ENCODE data around the gene CYP11A1. TPM values are rescaled to one million over a fixed set of nuclear protein-coding genes. Genes with fewer than 3 reads are reported as not detected.
"Not testable (repeated sequence)": the region's sequence is repeated elsewhere in the genome, so short reads cannot be mapped to it uniquely, and the experiment has no call there.

Gene CYP11A1
- total RNA-seq, 1 donor from 2014 or later: 0.43 TPM

DNA sequence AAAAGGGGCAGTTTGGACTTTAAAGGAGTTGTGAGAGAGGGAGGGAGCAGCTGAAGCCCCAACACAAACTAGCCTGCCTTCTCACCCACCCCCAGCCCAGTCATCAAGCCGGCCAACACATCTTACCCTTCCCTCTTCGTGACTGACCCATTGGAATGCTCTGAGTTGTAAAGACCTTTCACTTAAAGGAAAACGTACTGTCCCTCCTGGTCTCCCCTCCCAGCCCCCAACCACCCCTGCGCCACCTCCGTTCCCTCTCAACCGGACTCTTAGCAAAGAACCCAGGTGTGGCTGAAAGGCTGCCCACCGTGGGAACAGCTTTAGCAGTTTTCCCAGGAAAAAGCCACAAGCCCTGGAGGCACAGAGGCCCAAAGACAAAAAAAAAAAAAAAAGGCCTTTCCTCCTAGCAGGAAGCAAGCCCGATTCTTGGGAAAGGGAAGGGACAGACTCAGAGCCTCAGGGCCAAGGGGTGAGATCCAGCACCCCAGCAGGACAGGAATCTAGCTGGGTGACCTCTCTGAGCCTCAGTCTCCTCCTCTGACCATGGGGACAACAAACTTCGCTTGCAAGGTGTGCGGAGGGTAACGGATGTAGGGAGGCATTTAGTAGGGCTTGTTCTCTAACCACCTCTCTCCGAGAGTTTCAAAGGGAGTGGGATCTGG, 2.4 kb downstream of the CYP11A1 start:
- peak overlapping the region; percentile 68 for H3K4me3 Mint-ChIP-seq (ENCODE audit: unreplicated experiment)
- no peaks in the 10 kb centered on the region for H3K79me2 ChIP-seq (ENCODE audit: insufficient read depth, low read length)
- no peak for TF ChIP-seq EZH2 (IDR thresholded peaks at IDR 0.05; ENCODE audit: insufficient read depth, low read length)
- TF ChIP-seq, protein P1, sequence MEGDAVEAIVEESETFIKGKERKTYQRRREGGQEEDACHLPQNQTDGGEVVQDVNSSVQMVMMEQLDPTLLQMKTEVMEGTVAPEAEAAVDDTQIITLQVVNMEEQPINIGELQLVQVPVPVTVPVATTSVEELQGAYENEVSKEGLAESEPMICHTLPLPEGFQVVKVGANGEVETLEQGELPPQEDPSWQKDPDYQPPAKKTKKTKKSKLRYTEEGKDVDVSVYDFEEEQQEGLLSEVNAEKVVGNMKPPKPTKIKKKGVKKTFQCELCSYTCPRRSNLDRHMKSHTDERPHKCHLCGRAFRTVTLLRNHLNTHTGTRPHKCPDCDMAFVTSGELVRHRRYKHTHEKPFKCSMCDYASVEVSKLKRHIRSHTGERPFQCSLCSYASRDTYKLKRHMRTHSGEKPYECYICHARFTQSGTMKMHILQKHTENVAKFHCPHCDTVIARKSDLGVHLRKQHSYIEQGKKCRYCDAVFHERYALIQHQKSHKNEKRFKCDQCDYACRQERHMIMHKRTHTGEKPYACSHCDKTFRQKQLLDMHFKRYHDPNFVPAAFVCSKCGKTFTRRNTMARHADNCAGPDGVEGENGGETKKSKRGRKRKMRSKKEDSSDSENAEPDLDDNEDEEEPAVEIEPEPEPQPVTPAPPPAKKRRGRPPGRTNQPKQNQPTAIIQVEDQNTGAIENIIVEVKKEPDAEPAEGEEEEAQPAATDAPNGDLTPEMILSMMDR (IDR thresholded peaks at IDR 0.05; ENCODE audit: insufficient read depth, low read depth, low read length): no peak
- H3K27ac Mint-ChIP-seq (ENCODE audit: unreplicated experiment): peak overlapping the region; percentile 62
- no peaks in the 10 kb centered on the region for H4K20me1 ChIP-seq (ENCODE audit: insufficient read depth, low read length)
- peaks cover 3% of the 10 kb centered on the region for H3K4me1 Mint-ChIP-seq (ENCODE audit: low read depth, unreplicated experiment)
- no peak overlapping the region for H3K27ac ChIP-seq (ENCODE audit: low read depth, low read length)
- peak overlapping the region; percentile 90 for H3K4me2 ChIP-seq (ENCODE audit: low read length)
- H2AFZ ChIP-seq (ENCODE audit: low read depth, low read length): peak overlapping the region; percentile 96
- H3K9me3 ChIP-seq (ENCODE audit: insufficient read depth, low read depth, low read length): no peaks in the 10 kb centered on the region
- H3K36me3 Mint-ChIP-seq (ENCODE audit: low read depth, unreplicated experiment): no peaks in the 10 kb centered on the region
- FAIRE-seq (no peak), DNase-seq (ENCODE audit: low read depth) (no peak)
- peak overlapping the region; percentile 56 for H3K4me3 ChIP-seq (ENCODE audit: insufficient read depth, low read depth, low read length)
- H3K9ac ChIP-seq (ENCODE audit: low read length): peak overlapping the region; percentile 73
- no peaks in the 10 kb centered on the region for H3K27me3 ChIP-seq (ENCODE audit: insufficient read depth, low read length)
- H3K36me3 ChIP-seq (ENCODE audit: insufficient read depth, low read length): no peaks in the 10 kb centered on the region
- H3K27me3 Mint-ChIP-seq (ENCODE audit: low read depth, unreplicated experiment): peaks cover 5% of the 10 kb centered on the region
- H3K4me1 ChIP-seq (ENCODE audit: insufficient read depth, low read length): peaks cover 8% of the 10 kb centered on the region
- H3K9me3 Mint-ChIP-seq (ENCODE audit: unreplicated experiment): peaks cover 1% of the 10 kb centered on the region

DNA sequence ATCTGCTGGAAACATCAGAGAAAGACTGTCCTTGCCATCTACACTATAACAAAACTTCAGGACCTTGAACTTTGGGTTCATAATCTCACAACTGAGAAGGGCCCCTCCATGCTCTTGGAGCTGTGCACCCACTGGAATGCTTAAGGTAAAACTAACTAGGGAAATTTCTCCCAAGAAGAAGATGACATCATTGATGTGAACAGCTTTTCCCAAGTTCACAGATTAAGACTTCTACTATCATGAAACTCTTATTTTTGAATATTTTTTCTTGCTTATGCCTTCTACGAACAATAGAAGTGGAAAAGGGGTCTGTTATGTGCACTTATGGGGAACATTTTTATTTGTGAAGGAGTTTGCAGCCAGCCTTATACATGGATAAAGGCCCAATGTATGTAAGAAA, 5.0 kb downstream of the CYP11A1 start:
- no peak overlapping the region for H3K9ac ChIP-seq (ENCODE audit: low read length)
- no peaks in the 10 kb centered on the region for H3K27me3 ChIP-seq (ENCODE audit: insufficient read depth, low read length)
- no peak overlapping the region for H3K4me3 ChIP-seq (ENCODE audit: insufficient read depth, low read depth, low read length)
- no peaks in the 10 kb centered on the region for H3K36me3 ChIP-seq (ENCODE audit: insufficient read depth, low read length)
- FAIRE-seq (no peak), DNase-seq (ENCODE audit: low read depth) (no peak)
- H3K9me3 ChIP-seq (ENCODE audit: insufficient read depth, low read depth, low read length): no peaks in the 10 kb centered on the region
- Mint-ChIP-seq H3K4me3 (ENCODE audit: unreplicated experiment) (no peak overlapping the region), H3K4me1 (ENCODE audit: low read depth, unreplicated experiment) (peaks cover 3% of the 10 kb centered on the region), H3K27ac (ENCODE audit: unreplicated experiment) (no peak overlapping the region), H3K36me3 (ENCODE audit: low read depth, unreplicated experiment) (no peaks in the 10 kb centered on the region), H3K27me3 (ENCODE audit: low read depth, unreplicated experiment) (no peaks in the 10 kb centered on the region), H3K9me3 (ENCODE audit: unreplicated experiment) (peaks cover 1% of the 10 kb centered on the region)
- TF ChIP-seq, protein P1 (IDR thresholded peaks at IDR 0.05; ENCODE audit: insufficient read depth, low read depth, low read length): no peak
- no peak for TF ChIP-seq EZH2 (IDR thresholded peaks at IDR 0.05; ENCODE audit: insufficient read depth, low read length)
- no peaks in the 10 kb centered on the region for H3K79me2 ChIP-seq (ENCODE audit: insufficient read depth, low read length)
- H3K4me2 ChIP-seq (ENCODE audit: low read length): no peak overlapping the region
- no peak overlapping the region for H2AFZ ChIP-seq (ENCODE audit: low read depth, low read length)
- no peak overlapping the region for H3K27ac ChIP-seq (ENCODE audit: low read depth, low read length)
- H4K20me1 ChIP-seq (ENCODE audit: insufficient read depth, low read length): no peaks in the 10 kb centered on the region
- peaks cover 8% of the 10 kb centered on the region for H3K4me1 ChIP-seq (ENCODE audit: insufficient read depth, low read length)

DNA sequence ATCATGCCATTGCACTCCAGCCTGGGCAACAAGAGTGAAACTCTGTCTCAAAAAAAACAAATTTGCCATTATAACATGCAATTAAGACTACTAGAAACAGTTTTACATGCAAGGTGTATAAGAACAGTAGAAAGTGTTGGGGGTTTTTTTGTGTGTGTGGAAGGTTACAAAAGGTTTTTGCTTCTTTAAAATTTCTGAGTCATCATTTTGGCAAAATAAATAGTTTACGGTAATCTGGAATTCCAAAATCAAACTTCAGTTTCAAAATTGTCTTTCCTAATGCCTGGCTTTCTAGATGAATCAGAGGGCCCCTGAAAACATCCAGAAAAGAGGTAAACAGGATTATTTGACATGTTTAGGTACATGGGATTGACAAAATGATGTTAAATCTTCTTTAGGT, 6.6 kb downstream of the CYP11A1 start:
- DNase-seq (ENCODE audit: low read depth); H3K27me3 Mint-ChIP-seq (ENCODE audit: low read depth, unreplicated experiment); H2AFZ ChIP-seq (ENCODE audit: low read depth, low read length); H3K9ac ChIP-seq (ENCODE audit: low read length); H3K27me3 ChIP-seq (ENCODE audit: insufficient read depth, low read length); H3K4me2 ChIP-seq (ENCODE audit: low read length); FAIRE-seq; H4K20me1 ChIP-seq (ENCODE audit: insufficient read depth, low read length); H3K36me3 ChIP-seq (ENCODE audit: insufficient read depth, low read length); H3K27ac Mint-ChIP-seq (ENCODE audit: unreplicated experiment); H3K27ac ChIP-seq (ENCODE audit: low read depth, low read length); H3K36me3 Mint-ChIP-seq (ENCODE audit: low read depth, unreplicated experiment); H3K79me2 ChIP-seq (ENCODE audit: insufficient read depth, low read length); H3K4me1 ChIP-seq (ENCODE audit: insufficient read depth, low read length); H3K9me3 ChIP-seq (ENCODE audit: insufficient read depth, low read depth, low read length); H3K4me3 Mint-ChIP-seq (ENCODE audit: unreplicated experiment); H3K4me3 ChIP-seq (ENCODE audit: insufficient read depth, low read depth, low read length); H3K9me3 Mint-ChIP-seq (ENCODE audit: unreplicated experiment); H3K4me1 Mint-ChIP-seq (ENCODE audit: low read depth, unreplicated experiment): not testable (repeated sequence)

DNA sequence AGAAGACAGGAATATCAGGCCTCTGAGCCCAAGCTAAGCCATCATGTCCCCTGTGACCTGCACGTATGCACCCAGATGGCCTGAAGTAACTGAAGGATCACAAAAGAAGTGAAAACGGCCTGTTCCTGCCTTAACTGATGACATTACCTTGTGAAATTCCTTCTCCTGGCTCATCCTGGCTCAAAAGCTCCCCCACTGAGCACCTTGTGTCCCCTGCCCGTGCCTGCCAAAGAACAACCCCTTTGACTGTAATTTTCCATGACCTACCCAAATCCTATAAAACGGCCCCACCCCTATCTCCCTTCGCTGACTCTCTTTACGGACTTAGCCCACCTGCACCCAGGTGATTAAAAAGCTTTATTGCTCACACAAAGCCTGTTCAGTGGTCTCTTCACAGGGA, 8.1 kb downstream of the CYP11A1 start:
- not testable (repeated sequence) for H3K36me3 ChIP-seq (ENCODE audit: insufficient read depth, low read length); H3K36me3 Mint-ChIP-seq (ENCODE audit: low read depth, unreplicated experiment); H3K4me3 ChIP-seq (ENCODE audit: insufficient read depth, low read depth, low read length); H3K4me3 Mint-ChIP-seq (ENCODE audit: unreplicated experiment); H3K27ac ChIP-seq (ENCODE audit: low read depth, low read length); H3K4me2 ChIP-seq (ENCODE audit: low read length); H3K9me3 ChIP-seq (ENCODE audit: insufficient read depth, low read depth, low read length); H4K20me1 ChIP-seq (ENCODE audit: insufficient read depth, low read length); H3K79me2 ChIP-seq (ENCODE audit: insufficient read depth, low read length); DNase-seq (ENCODE audit: low read depth); FAIRE-seq; H3K4me1 Mint-ChIP-seq (ENCODE audit: low read depth, unreplicated experiment); H3K9ac ChIP-seq (ENCODE audit: low read length); H2AFZ ChIP-seq (ENCODE audit: low read depth, low read length); H3K27ac Mint-ChIP-seq (ENCODE audit: unreplicated experiment); H3K4me1 ChIP-seq (ENCODE audit: insufficient read depth, low read length); H3K27me3 ChIP-seq (ENCODE audit: insufficient read depth, low read length)
- Mint-ChIP-seq H3K27me3 (ENCODE audit: low read depth, unreplicated experiment) (peaks cover 13% of the 10 kb centered on the region), H3K9me3 (ENCODE audit: unreplicated experiment) (peaks cover 16% of the 10 kb centered on the region)

DNA sequence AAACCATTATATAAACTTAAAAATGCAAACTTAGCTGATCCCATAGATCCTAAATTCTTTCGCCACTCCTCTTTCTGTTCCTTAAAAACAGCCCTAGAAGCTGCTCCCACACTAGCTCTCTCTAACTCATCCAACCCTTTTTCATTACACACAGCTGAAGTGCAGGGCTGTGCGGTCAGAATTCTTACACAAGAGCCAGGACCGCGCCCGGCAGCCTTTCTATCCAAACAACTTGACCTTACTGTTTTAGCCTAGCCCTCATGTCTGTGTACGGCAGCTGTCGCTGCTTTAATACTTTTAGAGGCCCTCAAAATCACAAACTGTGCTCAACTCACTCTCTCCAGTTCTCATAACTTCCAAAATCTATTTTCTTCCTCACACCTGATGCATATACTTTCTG, 9.9 kb downstream of the CYP11A1 start:
- not testable (repeated sequence) for DNase-seq (ENCODE audit: low read depth); H3K4me3 Mint-ChIP-seq (ENCODE audit: unreplicated experiment); H3K4me1 ChIP-seq (ENCODE audit: insufficient read depth, low read length); H3K9ac ChIP-seq (ENCODE audit: low read length); H3K27me3 ChIP-seq (ENCODE audit: insufficient read depth, low read length); H3K27ac ChIP-seq (ENCODE audit: low read depth, low read length); H2AFZ ChIP-seq (ENCODE audit: low read depth, low read length); H3K4me3 ChIP-seq (ENCODE audit: insufficient read depth, low read depth, low read length); H3K36me3 ChIP-seq (ENCODE audit: insufficient read depth, low read length); H3K36me3 Mint-ChIP-seq (ENCODE audit: low read depth, unreplicated experiment); H3K4me2 ChIP-seq (ENCODE audit: low read length); H3K9me3 ChIP-seq (ENCODE audit: insufficient read depth, low read depth, low read length); H3K4me1 Mint-ChIP-seq (ENCODE audit: low read depth, unreplicated experiment); H4K20me1 ChIP-seq (ENCODE audit: insufficient read depth, low read length); H3K27ac Mint-ChIP-seq (ENCODE audit: unreplicated experiment); H3K79me2 ChIP-seq (ENCODE audit: insufficient read depth, low read length); FAIRE-seq
- Mint-ChIP-seq H3K9me3 (ENCODE audit: unreplicated experiment) (peaks cover 17% of the 10 kb centered on the region), H3K27me3 (ENCODE audit: low read depth, unreplicated experiment) (peaks cover 14% of the 10 kb centered on the region)
